Small intestine (tissue), 7 donors: ENCODE measurements around the gene PYROXD2. TPM values are rescaled to one million over a fixed set of nuclear protein-coding genes. Genes with fewer than 3 reads are reported as not detected.

Experiments
- DNase-seq, 2 donors: peaks; one replicate each; pipeline versions ENCODE4 v3.0.0 to v3.0.0-alpha.2; 2013
- FAIRE-seq: peaks from 2 replicates; lab custom pipeline; 2012; peaks lifted over from hg19 to GRCh38; lab: Jason Lieb, UNC
- H3K27ac ChIP-seq, 3 donors: one replicate each; pipeline ENCODE4 v1.5.1; 2013; ENCODE audit warnings: low read length in 2 of 3, mild to moderate bottlenecking in 2 of 3, control low read depth in 1 of 3, inconsistent platforms in 1 of 3, low read depth in 1 of 3, moderate library complexity in 1 of 3
- H3K27me3 ChIP-seq, 3 donors: one replicate each; pipeline ENCODE4 v1.6.1; 2013; ENCODE audit warnings: low read length in 3 of 3, inconsistent platforms in 1 of 3; ENCODE audit not compliant: control insufficient read depth in 3 of 3, insufficient read depth in 3 of 3
- H3K36me3 ChIP-seq, 3 donors: one replicate each; pipeline ENCODE4 v1.6.1; 2013; ENCODE audit warnings: low read length in 3 of 3, inconsistent platforms in 1 of 3, low read depth in 1 of 3, mild to moderate bottlenecking in 1 of 3, moderate library complexity in 1 of 3; ENCODE audit not compliant: control insufficient read depth in 3 of 3, insufficient read depth in 2 of 3
- H3K4me1 ChIP-seq, 3 donors: one replicate each; pipeline ENCODE4 v1.6.1; 2013; ENCODE audit warnings: low read length in 2 of 3, inconsistent platforms in 1 of 3, low read depth in 1 of 3, mild to moderate bottlenecking in 1 of 3, moderate library complexity in 1 of 3; ENCODE audit not compliant: control insufficient read depth in 3 of 3, insufficient read depth in 2 of 3
- H3K4me3 ChIP-seq, 3 donors: one replicate each; pipeline ENCODE4 v1.5.1; 2013; ENCODE audit warnings: low read length in 3 of 3, control low read depth in 1 of 3, inconsistent platforms in 1 of 3, low read depth in 1 of 3, mild to moderate bottlenecking in 1 of 3, moderate library complexity in 1 of 3
- H3K9me3 ChIP-seq, 2 donors: one replicate each; pipeline ENCODE4 v1.6.1; 2013; ENCODE audit warnings: low read depth in 1 of 2, low read length in 1 of 2; ENCODE audit not compliant: control insufficient read depth in 2 of 2, insufficient read depth in 1 of 2
- WGBS, 3 donors: extraction: QIAGEN DNeasy Blood & Tissue Kit; methylation state at CpG; one replicate each; pipeline ENCODE4 v1.1.7; 2013; 5-methylcytosine and 5-hydroxymethylcytosine counted together
- polyA plus RNA-seq, 4 donors: library from polyadenylated mRNA; stranded (reverse) in 3 of 4; unstranded in 1 of 4; fragments of 200-250 nt in 3 of 4; fragments of 120-200 nt in 1 of 4; gene quantifications; one replicate each; pipeline versions ENCODE4 v1.2.1 to v1.2.3, GENCODE V29; 2013
- donor health status: healthy with polysubstance abuse.
- donor health status: control.
- donor health status: control.
- donor health status: Bipolar disorder and iron deficiency.
- donor health status: healthy.

Gene PYROXD2
- polyA plus RNA-seq, 4 donors = 2.7 to 12.2 (median 5.9) TPM

DNA sequence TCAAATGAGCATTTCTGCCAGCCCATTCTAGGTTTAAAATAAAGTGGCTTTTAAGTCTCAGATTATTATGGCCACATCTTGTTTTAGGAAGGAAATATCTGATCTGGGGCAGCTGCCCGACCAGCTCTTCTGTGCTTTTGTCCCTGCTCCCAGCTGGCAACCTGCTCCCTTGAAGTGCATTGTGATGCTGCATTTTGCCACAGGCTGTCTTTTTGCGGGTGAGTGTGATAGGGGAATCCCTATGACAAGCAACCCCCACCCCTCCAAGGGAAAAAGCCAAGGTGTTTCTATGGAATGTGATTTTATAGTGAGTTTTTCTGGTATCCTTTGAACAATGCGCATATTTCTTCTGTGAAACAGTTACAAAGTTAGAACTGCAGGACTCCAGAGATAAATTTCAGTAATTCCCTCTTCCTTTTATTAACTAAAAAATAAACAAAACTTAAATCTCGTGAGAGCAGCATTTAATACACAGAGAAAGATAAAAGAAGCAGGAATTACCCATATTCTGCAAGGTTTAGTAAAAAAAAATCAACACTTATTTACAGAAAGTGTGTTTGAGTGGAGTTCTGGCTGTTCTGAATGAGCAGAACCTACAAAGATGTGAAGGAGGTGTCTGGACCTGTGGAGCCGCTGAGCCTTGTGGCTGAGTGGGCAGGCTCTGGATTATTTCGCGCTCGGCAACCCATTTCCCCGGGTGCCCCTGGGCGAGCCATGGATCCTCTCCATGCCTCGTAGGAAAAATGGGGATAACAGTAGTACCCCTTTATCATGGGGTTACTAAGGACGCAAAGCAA is 41.9 kb upstream of the PYROXD2 start:
- 72 to 81% (median 76%) methylated on average over 12 of the region's 12 CpGs for WGBS, 3 donors
- DNase-seq (no peak), FAIRE-seq (no peak)
- Histone ChIP-seq H3K36me3 (no peaks in the 10 kb centered on the region), H3K27ac (no peak overlapping the region), H3K4me3 (no peak overlapping the region), H3K27me3 (peaks cover 0 to 3% (median 0%) of the 10 kb centered on the region in 3 donors), H3K4me1 (peaks cover 0 to 14% (median 3%) of the 10 kb centered on the region in 3 donors), H3K9me3 (no peaks in the 10 kb centered on the region)

DNA sequence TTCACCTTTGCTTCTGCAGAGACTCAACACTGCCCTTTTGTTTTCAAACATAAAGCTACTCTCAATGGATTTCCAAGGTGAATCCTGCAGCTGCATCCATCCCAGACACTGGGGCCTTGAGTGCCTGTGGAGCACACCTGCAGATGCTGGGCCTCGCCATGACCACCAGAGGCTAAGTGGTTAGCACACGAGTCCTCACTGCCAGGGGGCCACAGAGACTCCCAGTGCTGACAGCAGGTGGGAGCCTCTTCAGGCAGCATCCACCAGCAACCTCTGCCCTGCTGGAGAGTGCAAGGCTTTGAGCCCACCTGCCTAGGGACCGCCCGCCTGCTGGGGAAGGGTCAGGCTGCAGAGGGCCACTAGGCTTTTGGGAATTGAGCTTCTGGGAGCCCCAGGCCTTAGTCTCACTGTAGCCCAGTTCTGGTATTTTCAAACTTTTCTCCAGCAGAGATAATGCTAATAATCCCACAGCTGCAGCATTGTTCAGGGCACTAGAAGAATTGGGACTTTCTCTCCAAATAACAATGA is 41.1 kb upstream of the PYROXD2 start:
- FAIRE-seq (no peak), DNase-seq (no peak)
- no peaks in the 10 kb centered on the region for H3K9me3 ChIP-seq
- H3K36me3 ChIP-seq = no peaks in the 10 kb centered on the region
- H3K27ac ChIP-seq = no peak overlapping the region
- peaks cover 0 to 12% (median 2%) of the 10 kb centered on the region in 3 donors for H3K4me1 ChIP-seq
- peaks cover 0 to 3% (median 0%) of the 10 kb centered on the region in 3 donors for H3K27me3 ChIP-seq
- no peak overlapping the region for H3K4me3 ChIP-seq
- 90 to 95% (median 94%) methylated on average over 4 of the region's 4 CpGs for whole genome bisulfite sequencing, 3 donors

DNA sequence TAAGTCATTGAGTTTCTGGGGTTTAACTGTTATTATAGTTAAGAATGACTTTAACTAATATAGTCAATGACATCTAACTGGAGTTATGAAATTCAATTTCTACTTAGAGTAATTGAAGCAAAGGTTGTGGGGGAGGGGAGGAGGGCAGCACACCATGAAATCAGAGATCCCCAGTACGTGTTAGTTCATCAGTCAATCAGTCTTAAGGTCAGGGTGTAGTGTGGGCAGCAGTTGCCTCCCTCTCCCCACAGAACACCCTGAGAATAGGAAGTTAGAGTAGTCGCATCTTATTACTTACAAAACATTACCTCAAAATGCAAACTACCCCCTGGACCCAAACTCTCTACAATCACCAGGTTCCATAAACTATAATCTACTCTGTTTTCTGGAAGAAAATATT is 38.7 kb upstream of the PYROXD2 start:
- Histone ChIP-seq H3K9me3 (no peaks in the 10 kb centered on the region), H3K27ac (no peak overlapping the region), H3K27me3 (peaks cover 0 to 3% (median 0%) of the 10 kb centered on the region in 3 donors), H3K4me1 (no peaks in the 10 kb centered on the region), H3K4me3 (no peak overlapping the region), H3K36me3 (no peaks in the 10 kb centered on the region)
- FAIRE-seq = no peak
- no peak for DNase-seq
- WGBS, 3 donors = 80 to 81% (median 81%) methylated on average over 2 of the region's 2 CpGs

DNA sequence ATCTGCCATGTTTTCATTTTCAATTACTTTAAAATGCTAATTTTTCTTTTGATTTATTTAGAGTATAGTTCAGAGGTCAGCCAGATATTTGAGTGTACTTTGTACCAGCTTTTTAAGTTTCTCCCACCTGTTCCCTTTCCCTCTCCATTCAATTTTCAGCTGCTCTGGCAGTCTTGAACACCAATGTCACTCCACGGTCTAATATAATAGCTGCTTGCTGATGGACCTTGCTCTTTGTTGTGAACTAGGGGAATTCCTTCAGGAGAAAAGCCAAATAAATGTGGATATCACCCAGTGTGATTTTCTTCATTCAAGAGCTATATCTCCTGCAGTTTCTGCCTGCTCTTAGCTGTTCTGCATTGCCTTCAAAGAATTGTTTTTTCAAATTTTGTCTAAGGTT is 35.6 kb upstream of the PYROXD2 start:
- peak; percentile 25 to 28 for DNase-seq
- Histone ChIP-seq H3K36me3 (no peaks in the 10 kb centered on the region), H3K4me1 (peaks cover 0 to 6% (median 0%) of the 10 kb centered on the region in 3 donors), H3K9me3 (no peaks in the 10 kb centered on the region), H3K27ac (no peak overlapping the region), H3K4me3 (no peak overlapping the region), H3K27me3 (no peaks in the 10 kb centered on the region)
- WGBS, 3 donors = 14 to 62% (median 35%) methylated on average over 1 of the region's 1 CpG
- FAIRE-seq = no peak

DNA sequence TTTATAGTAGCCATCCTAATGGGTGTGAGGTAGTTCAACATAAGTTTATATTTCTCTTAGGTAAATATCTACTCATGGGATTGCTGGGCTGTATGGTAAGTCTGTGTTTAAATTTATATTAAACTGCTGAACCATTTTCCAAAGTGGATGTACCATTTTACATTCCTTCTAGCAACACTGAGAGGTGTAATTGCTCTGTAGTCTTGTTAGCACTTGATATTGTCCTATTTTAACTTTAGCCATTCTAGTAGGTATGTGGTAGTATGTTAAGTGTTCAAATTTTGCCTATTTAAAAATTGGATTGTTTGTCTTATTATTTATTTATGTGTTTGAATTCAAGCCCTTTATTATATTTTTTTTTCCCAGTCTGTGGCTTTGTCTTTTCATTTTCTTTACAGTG is 34.3 kb upstream of the PYROXD2 start:
- Histone ChIP-seq H3K4me3 (no peak overlapping the region), H3K4me1 (peaks cover 0 to 6% (median 0%) of the 10 kb centered on the region in 3 donors), H3K36me3 (peaks cover 0 to 12% (median 5%) of the 10 kb centered on the region in 3 donors), H3K9me3 (no peaks in the 10 kb centered on the region), H3K27ac (no peak overlapping the region), H3K27me3 (no peaks in the 10 kb centered on the region)
- no peak for DNase-seq
- no peak for FAIRE-seq

DNA sequence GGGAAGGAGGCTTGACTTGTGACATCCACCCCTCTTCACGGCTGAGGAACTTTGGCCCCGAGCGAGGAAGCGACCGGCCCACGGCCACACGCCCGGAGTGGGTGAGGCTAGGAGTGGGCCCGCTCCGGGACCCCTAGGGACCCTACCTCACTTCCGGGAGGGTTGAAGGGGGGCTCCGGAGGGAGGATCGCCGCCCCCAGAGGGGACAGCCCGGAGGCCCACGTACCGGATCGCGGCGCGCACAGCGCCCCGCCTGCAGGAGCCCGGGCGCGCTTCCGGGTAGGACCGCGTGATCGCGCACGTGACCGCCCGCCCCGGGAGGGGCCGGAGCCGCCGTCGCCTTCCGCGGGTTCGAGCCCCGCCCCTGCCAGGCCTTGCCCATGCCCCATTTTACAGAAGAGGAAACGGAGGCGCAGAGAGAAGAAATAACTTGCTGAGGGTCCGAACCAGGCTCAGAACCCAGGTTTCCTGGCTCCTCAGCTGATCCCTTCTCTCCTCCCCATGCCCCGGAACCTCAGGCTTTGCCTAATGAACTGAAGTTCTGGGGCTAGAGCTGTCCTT is 31.8 kb upstream of the PYROXD2 start, which contains the start of gene HPS1:
Gene HPS1, minus strand, starts transcription at position 275 of the 561 bp plus-strand sequence. CDS start 3,695 bp downstream, outside the sequence.
- no peak for FAIRE-seq
- no peaks in the 10 kb centered on the region for H3K9me3 ChIP-seq

DNA sequence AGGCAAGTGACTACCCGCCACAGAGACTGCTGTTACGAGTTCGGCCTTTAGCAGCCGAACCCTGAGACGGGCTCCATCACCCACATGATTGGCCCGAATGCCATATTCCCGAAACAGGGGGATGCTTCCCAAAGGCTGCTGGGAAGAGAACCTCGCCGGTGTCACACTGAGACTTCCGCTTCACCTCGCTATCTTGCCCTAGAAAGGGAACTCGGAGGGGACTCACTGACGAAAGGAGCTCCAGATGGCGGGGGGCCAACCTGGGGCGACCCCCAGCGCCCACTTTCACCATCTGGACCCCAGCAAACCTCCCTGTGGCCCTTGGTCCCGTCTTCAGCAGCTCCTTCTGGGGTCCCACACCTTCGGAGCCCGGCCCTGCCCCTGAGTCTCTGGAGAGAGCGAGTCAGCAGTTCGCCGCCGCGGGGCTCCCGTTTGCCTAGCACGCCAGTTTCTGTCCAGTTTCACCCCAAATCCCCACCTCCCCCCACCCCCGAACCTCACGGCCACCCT is 31.2 kb upstream of the PYROXD2 start:
- Histone ChIP-seq H3K27me3 (no peaks in the 10 kb centered on the region), H3K27ac (peak overlapping the region; percentile 81 to 92 (median 85)), H3K9me3 (no peaks in the 10 kb centered on the region), H3K4me1 (peaks cover 0 to 6% (median 0%) of the 10 kb centered on the region in 3 donors), H3K4me3 (peak overlapping the region; percentile 90), H3K36me3 (peaks cover 5 to 31% (median 10%) of the 10 kb centered on the region in 3 donors)
- 1 to 4% (median 1%) methylated on average over 28 of the region's 28 CpGs for WGBS, 3 donors
- no peak for FAIRE-seq
- DNase-seq = peak in 1 of 2 donors; percentile 43

More for the DNA sequence above, 31.8 kb upstream of the PYROXD2 start, which contains the start of gene HPS1:
- H3K27ac ChIP-seq = peak within 1 kb of the TSS; percentile 81 to 92 (median 85)
- peaks cover 5 to 31% (median 10%) of the 10 kb centered on the region in 3 donors for H3K36me3 ChIP-seq
- WGBS, 3 donors = 2% methylated on average over 35 to 47 of the region's 47 CpGs
- peaks cover 0 to 6% (median 0%) of the 10 kb centered on the region in 3 donors for H3K4me1 ChIP-seq
- DNase-seq = peak; percentile 74 to 87
- H3K4me3 ChIP-seq = peak within 1 kb of the TSS; percentile 90
- H3K27me3 ChIP-seq = no peaks in the 10 kb centered on the region

DNA sequence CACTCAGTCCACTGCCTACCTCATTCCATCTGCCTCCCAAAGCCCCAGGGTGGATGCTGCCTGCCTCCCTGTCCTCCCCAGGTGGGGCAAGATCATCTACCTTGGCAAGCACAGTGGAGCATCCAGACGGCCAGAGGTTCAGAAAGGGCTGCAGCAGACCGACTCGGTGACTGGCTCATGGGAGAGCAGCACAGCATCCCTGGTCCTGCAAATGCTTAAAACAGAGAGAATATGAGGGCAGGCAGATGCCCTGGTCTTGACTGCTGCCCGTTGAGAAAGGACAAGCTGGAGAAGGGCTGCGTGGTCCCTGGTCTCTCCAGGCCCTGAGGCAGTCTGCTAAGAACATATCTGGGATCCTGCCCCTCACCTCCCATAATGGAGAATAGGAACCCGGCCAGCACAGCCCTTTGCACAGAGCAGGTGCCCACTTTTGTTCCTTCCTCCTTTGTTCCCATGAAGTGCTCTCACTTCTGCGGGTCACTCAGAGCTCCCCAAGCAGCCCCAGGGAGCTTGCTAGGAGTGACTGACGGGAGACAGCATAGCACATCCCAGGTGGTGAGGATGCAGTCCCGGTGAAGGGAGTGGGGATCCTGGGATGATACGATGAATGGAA is 30.3 kb upstream of the PYROXD2 start:
- Histone ChIP-seq H3K4me3 (peak overlapping the region in 2 of 3 donors; percentile 90), H3K27me3 (no peaks in the 10 kb centered on the region), H3K9me3 (no peaks in the 10 kb centered on the region), H3K27ac (peak overlapping the region in 1 of 3 donors; percentile 92), H3K36me3 (peaks cover 5 to 31% (median 10%) of the 10 kb centered on the region in 3 donors), H3K4me1 (peaks cover 0 to 6% (median 0%) of the 10 kb centered on the region in 3 donors)
- WGBS, 3 donors = 75 to 90% (median 82%) methylated on average over 10 of the region's 10 CpGs
- FAIRE-seq (no peak), DNase-seq (no peak)
